Kidney epithelial cell (primary cell): ENCODE measurements around the gene RIN3. TPM values are rescaled to one million over a fixed set of nuclear protein-coding genes. Genes with fewer than 3 reads are reported as not detected.
A peak's percentile ranks its signal among the peaks of the same experiment; 100 is the strongest.

Experiments used
- DNase-seq: peaks from one replicate; pipeline ENCODE4 v3.0.0-alpha.2; 2010; ENCODE audit warnings: low read depth
- H3K27me3 ChIP-seq: 2 replicates; pipeline ENCODE4 v1.6.0; 2011; ENCODE audit warnings: low read length; ENCODE audit not compliant: control insufficient read depth, insufficient read depth
- H3K36me3 ChIP-seq: 2 replicates; pipeline ENCODE4 v1.5.1; 2011; ENCODE audit warnings: low read length; ENCODE audit not compliant: control insufficient read depth, insufficient read depth
- H3K4me3 ChIP-seq: 2 replicates; pipeline ENCODE4 v1.5.1; 2011; ENCODE audit warnings: low read depth, mild to moderate bottlenecking, control low read depth, low read length
- total RNA-seq: library from RNA; depleted of rRNA; stranded (reverse); fragments of >200 nt; gene quantifications from 2 replicates; pipeline ENCODE4 v1.2.3, GENCODE V29; 2015
- TF ChIP-seq, protein P1 (sequence below): IDR thresholded peaks from 2 replicates; pipeline ENCODE4 v1.5.1; 2011; ENCODE audit warnings: mild to moderate bottlenecking, moderate library complexity, low read length, control low read depth, inconsistent platforms; ENCODE audit not compliant: insufficient read depth, poor library complexity, severe bottlenecking

The RIN3 gene
- total RNA-seq, 1 donor from 2014 or later = 6.0 TPM

DNA sequence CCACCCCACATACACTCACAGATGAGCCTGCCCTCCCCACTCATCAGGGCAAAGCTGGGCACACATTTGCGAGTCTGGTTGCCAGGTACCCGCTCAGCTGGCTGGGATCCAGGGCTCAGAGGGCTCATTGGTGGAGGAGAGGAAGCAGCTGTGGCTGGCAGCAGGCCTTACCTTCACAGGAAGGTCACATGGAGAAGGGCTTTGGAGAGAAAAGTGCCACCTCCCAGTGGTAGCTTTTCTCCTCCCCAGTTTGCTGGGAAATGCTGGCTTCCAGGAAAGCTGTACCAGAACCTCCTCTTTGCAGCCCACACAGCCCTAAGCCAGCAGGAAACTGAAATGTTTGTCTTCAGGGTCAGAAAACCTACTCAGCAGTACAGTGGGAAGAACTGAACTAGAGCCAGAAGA is 179.2 kb downstream of the RIN3 start:
- Histone ChIP-seq H3K4me3 (no peak overlapping the region), H3K27me3 (peaks cover 4% of the 10 kb centered on the region), H3K36me3 (no peaks in the 10 kb centered on the region)
- TF ChIP-seq, protein P1, sequence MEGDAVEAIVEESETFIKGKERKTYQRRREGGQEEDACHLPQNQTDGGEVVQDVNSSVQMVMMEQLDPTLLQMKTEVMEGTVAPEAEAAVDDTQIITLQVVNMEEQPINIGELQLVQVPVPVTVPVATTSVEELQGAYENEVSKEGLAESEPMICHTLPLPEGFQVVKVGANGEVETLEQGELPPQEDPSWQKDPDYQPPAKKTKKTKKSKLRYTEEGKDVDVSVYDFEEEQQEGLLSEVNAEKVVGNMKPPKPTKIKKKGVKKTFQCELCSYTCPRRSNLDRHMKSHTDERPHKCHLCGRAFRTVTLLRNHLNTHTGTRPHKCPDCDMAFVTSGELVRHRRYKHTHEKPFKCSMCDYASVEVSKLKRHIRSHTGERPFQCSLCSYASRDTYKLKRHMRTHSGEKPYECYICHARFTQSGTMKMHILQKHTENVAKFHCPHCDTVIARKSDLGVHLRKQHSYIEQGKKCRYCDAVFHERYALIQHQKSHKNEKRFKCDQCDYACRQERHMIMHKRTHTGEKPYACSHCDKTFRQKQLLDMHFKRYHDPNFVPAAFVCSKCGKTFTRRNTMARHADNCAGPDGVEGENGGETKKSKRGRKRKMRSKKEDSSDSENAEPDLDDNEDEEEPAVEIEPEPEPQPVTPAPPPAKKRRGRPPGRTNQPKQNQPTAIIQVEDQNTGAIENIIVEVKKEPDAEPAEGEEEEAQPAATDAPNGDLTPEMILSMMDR = no peak
- no peak for DNase-seq

DNA sequence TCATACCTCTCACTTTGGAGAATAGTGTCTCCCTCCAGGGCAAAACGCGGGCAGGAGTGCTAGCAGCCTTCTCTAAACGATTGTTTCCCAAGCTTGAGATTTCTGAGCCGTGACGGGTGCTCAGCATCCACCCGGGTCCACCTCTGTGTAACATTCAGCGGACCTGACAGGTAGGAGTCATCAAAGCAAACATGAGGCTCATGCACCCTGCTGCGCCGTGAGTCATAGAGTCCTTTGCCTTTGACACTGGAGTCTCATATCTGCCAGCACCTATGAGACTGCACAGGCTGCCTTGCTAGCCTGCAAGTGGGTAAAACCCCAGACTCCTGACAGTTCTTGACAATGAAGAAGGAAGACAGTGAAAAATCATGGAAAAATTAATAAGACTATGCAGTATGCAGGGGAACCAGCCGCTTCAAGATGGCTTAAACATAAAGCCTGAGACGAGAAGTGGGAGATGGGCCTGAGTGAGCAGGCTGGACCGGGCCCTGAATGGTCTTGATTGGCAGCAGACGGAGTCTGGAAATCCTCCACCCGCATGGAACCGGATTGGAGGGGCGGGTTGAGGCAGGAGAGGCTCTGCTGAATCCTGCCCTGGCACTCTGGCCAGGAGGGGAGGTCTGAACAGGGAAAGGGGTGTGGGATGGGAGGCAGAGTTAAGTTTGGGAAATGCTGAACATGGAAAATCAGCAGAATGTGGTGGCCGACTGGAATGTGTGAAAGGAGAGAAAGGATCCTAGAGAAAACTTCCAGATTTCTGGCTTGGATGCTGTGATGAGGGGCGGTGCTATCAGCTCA is 180.6 kb downstream of the RIN3 start:
- peak; percentile 52 for DNase-seq
- no peaks in the 10 kb centered on the region for H3K27me3 ChIP-seq

DNA sequence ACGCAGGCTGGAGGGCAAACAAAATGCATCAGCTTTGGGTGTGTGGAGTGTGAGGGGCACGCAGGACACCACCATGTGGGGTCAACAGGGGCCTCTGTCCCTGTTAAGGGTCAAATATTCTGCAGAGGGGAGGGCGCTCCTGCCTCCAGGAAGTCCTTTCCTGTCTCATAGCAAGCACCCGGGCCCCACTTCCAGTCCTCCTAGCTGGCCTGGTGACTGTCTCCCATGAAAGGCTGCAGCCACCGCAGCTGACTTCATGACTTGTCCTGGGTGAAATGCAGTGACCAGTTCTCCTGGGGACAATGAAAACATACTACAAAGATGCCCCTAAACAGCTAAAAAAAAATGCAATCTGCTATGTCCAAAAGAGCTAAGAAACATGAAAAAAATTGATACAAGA is 181.2 kb downstream of the RIN3 start:
- no peak for DNase-seq
- Histone ChIP-seq H3K27me3 (no peaks in the 10 kb centered on the region), H3K36me3 (no peaks in the 10 kb centered on the region), H3K4me3 (no peak overlapping the region)
- TF ChIP-seq, protein P1 = no peak

More for the DNA sequence above, 180.6 kb downstream of the RIN3 start:
- TF ChIP-seq, protein P1 = no peak
- no peak overlapping the region for H3K4me3 ChIP-seq
- H3K36me3 ChIP-seq = no peaks in the 10 kb centered on the region

DNA sequence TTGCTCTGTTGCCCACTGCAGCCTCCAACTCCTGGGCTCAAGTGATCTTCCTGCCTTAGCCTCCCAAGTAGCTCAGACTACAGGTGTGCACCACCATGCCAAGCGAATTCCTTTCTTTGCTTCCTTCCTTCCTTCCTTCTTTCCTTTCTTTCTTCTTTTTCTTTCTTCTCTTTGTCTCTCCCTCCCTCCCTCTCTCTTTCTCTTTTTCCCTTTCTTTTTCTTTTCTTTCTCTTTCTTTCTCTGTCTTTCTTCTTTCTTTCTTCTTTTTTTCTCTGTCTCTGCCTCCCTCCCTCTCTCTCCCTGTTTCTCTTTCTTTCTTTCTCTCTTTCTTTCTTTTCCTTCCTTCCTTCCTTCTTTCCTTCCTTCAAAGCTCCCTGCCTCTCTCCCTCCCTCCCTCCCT is 182.0 kb downstream of the RIN3 start:
- TF ChIP-seq, protein P1 = no peak
- no peaks in the 10 kb centered on the region for H3K27me3 ChIP-seq
- H3K36me3 ChIP-seq = no peaks in the 10 kb centered on the region
- H3K4me3 ChIP-seq = no peak overlapping the region
- no peak for DNase-seq

DNA sequence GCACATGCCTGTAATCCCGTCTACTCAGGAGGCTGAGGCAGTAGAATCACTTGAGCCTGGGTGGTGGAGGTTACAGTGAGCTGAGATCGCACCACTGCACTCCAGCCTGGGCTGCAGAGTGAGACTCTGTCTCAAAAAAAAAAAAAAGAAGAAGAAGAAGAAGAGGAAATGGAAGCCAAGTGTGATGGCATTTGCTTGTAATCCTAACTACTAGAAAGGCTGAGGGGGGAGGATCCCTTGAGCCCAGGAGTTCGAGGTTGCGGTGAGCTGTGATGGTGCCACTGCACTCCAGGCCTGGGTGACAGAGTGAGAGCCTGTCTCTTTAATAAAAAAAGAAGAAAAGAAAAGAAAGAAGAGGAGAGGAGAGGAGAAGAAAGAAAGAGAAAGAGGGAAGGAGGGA is 182.8 kb downstream of the RIN3 start:
- Histone ChIP-seq H3K4me3 (no peak overlapping the region), H3K27me3 (no peaks in the 10 kb centered on the region), H3K36me3 (no peaks in the 10 kb centered on the region)
- TF ChIP-seq, protein P1 = no peak
- DNase-seq = no peak

DNA sequence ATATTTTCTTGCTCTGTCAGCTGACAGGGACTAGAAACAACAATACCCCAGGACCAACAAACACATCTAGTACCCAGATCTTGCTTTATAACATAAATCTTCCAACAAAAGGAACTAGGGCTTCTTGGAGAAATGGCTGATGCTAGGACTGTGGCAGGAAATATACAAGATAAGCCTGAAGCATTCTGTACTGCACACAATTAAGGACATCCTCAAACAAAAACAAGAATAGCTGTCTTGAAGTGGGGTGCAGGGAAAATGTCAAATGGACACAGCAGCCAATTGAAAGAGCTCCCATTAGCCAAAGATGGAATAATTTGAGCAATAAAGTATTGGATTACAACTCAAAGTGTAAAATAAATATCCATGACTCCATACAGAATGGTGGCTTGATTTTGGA is 184.8 kb downstream of the RIN3 start:
- TF ChIP-seq, protein P1 = no peak
- no peak overlapping the region for H3K4me3 ChIP-seq
- DNase-seq = no peak
- H3K27me3 ChIP-seq = no peaks in the 10 kb centered on the region
- no peaks in the 10 kb centered on the region for H3K36me3 ChIP-seq
